ENCODE results near the gene HCRTR2. TPM values are rescaled to one million over a fixed set of nuclear protein-coding genes. Genes with fewer than 3 reads are reported as not detected.

Gene HCRTR2
- total RNA-seq, 4 donors from 2014 or later = 0.21 TPM; not detected in 3

- no peaks in the 10 kb centered on the region for H3K9me3 ChIP-seq
- no peak overlapping the region for H3K4me3 ChIP-seq
- intact Hi-C loops (cut with DNase I; ENCODE audit: low total_unique reads) = no loop called here
- DNase-seq = no peak
- H3K4me1 ChIP-seq = no peaks in the 10 kb centered on the region
- H3K36me3 ChIP-seq = no peaks in the 10 kb centered on the region
- H3K27ac ChIP-seq = no peak overlapping the region
- no peaks in the 10 kb centered on the region for H3K27me3 ChIP-seq
- TF ChIP-seq CTCF (IDR thresholded peaks at IDR 0.05) (no peak), POLR2A (IDR thresholded peaks at IDR 0.05) (no peak)
Observed at GRCh38 chr6:55265409-55266114, 91.2 kb downstream of the HCRTR2 start.

GRCh38 chr6:55266896-55267295, 92.6 kb downstream of the HCRTR2 start:
- intact Hi-C loops (cut with DNase I; ENCODE audit: low total_unique reads) = no loop called here
- TF ChIP-seq CTCF (IDR thresholded peaks at IDR 0.05) (no peak), POLR2A (IDR thresholded peaks at IDR 0.05) (no peak)
- no peak for DNase-seq
- Histone ChIP-seq H3K36me3 (no peaks in the 10 kb centered on the region), H3K4me1 (no peaks in the 10 kb centered on the region), H3K27ac (no peak overlapping the region), H3K27me3 (no peaks in the 10 kb centered on the region), H3K4me3 (no peak overlapping the region), H3K9me3 (no peaks in the 10 kb centered on the region)

GRCh38 chr6:55276745-55277530, 102.6 kb downstream of the HCRTR2 start:
- TF ChIP-seq POLR2A (IDR thresholded peaks at IDR 0.05) (no peak), CTCF (IDR thresholded peaks at IDR 0.05) (peak; percentile 16 to 45 (median 36))
- H3K4me3 ChIP-seq = peak overlapping the region in 1 of 2 donors; percentile 5
- intact Hi-C loops (cut with DNase I; ENCODE audit: low total_unique reads) = no loop called here

GRCh38 chr6:55277646-55278045, 103.3 kb downstream of the HCRTR2 start:
- no peak for TF ChIP-seq CTCF (IDR thresholded peaks at IDR 0.05)
- TF ChIP-seq POLR2A (IDR thresholded peaks at IDR 0.05) = no peak
- Histone ChIP-seq H3K4me3 (no peak overlapping the region), H3K27ac (no peak overlapping the region), H3K4me1 (no peaks in the 10 kb centered on the region), H3K9me3 (no peaks in the 10 kb centered on the region), H3K36me3 (no peaks in the 10 kb centered on the region), H3K27me3 (peaks cover 0 to 8% of the 10 kb centered on the region in 2 donors)
- intact Hi-C loops (cut with DNase I; ENCODE audit: low total_unique reads) = no loop called here
- no peak for DNase-seq

More at GRCh38 chr6:55276745-55277530, 102.6 kb downstream of the HCRTR2 start:
- peak; percentile 14 to 18 for DNase-seq
- Histone ChIP-seq H3K36me3 (no peaks in the 10 kb centered on the region), H3K27ac (no peak overlapping the region), H3K9me3 (no peaks in the 10 kb centered on the region), H3K27me3 (peaks cover 0 to 8% of the 10 kb centered on the region in 2 donors), H3K4me1 (no peaks in the 10 kb centered on the region)

GRCh38 chr6:55281215-55281614, 106.9 kb downstream of the HCRTR2 start:
- Histone ChIP-seq H3K27me3 (no peaks in the 10 kb centered on the region), H3K27ac (no peak overlapping the region), H3K36me3 (no peaks in the 10 kb centered on the region), H3K4me3 (no peak overlapping the region), H3K9me3 (no peaks in the 10 kb centered on the region), H3K4me1 (no peaks in the 10 kb centered on the region)
- intact Hi-C loops (cut with DNase I; ENCODE audit: low total_unique reads) = no loop called here
- TF ChIP-seq CTCF (IDR thresholded peaks at IDR 0.05) = no peak
- TF ChIP-seq POLR2A (IDR thresholded peaks at IDR 0.05) = no peak
- DNase-seq = no peak
